CD4-positive, alpha-beta T cell treated with Interleukin-4 for 4 hours (primary cell): ENCODE results near the gene GRIN1.
A peak's percentile ranks its signal among the peaks of the same experiment; 100 is the strongest.
"Not testable (repeated sequence)": the region's sequence is repeated elsewhere in the genome, so short reads cannot be mapped to it uniquely, and the experiment has no call there.

Source experiments
- DNase-seq: peaks from one replicate; pipeline ENCODE4 v3.0.0-alpha.2; 2020

GRIN1 gene

GRCh38 chr9:137111788-137112563 lies 27.0 kb upstream of the GRIN1 start:
- DNase-seq = no peak

GRCh38 chr9:137112564-137113384 lies 26.2 kb upstream of the GRIN1 start:
- DNase-seq = no peak

- DNase-seq = peak; percentile 23
These were observed 25.4 kb upstream of the GRIN1 start for GRCh38 chr9:137113385-137114159.

GRCh38 chr9:137114220-137114612 lies 24.7 kb upstream of the GRIN1 start:
- no peak for DNase-seq

- DNase-seq = peak; percentile 60
These were observed 24.2 kb upstream of the GRIN1 start, which contains the start of gene DPP7 for GRCh38 chr9:137114613-137115393. TSS of gene DPP7 (minus strand) at chr9:137114733. CDS start at chr9:137114713, 20 bp downstream.

- DNase-seq = no peak
These were observed 23.4 kb upstream of the GRIN1 start for GRCh38 chr9:137115394-137116026.

- no peak for DNase-seq
These were observed 22.9 kb upstream of the GRIN1 start for GRCh38 chr9:137116027-137116507.

GRCh38 chr9:137116728-137117127 lies 22.2 kb upstream of the GRIN1 start:
- no peak for DNase-seq

GRCh38 chr9:137117269-137117731 lies 21.7 kb upstream of the GRIN1 start:
- no peak for DNase-seq

- not testable (repeated sequence) for DNase-seq
These were observed 20.8 kb upstream of the GRIN1 start for GRCh38 chr9:137118092-137118603.

GRCh38 chr9:137121927-137122795 lies 16.8 kb upstream of the GRIN1 start:
- not testable (repeated sequence) for DNase-seq

GRCh38 chr9:137122796-137123467 lies 16.0 kb upstream of the GRIN1 start:
- DNase-seq = not testable (repeated sequence)

- DNase-seq = no peak
These were observed 15.5 kb upstream of the GRIN1 start for GRCh38 chr9:137123468-137123837.

GRCh38 chr9:137123952-137124462 lies 14.9 kb upstream of the GRIN1 start:
- not testable (repeated sequence) for DNase-seq

- no peak for DNase-seq
These were observed 12.2 kb upstream of the GRIN1 start for GRCh38 chr9:137126786-137127185.

GRCh38 chr9:137127301-137128157 lies 11.4 kb upstream of the GRIN1 start:
- peak; percentile 34 for DNase-seq

GRCh38 chr9:137128158-137128861 lies 10.6 kb upstream of the GRIN1 start:
- DNase-seq = no peak
